GM12892 (cell line): ENCODE data around the gene FADS6.

Source experiments
- POLR2A ChIP-seq: IDR thresholded peaks from 2 replicates; pipeline ENCODE4 v1.6.1; 2011; ENCODE audit warnings: low read depth, low read length, control low read depth
- POLR2AphosphoS5 ChIP-seq: IDR thresholded peaks from 2 replicates; pipeline ENCODE4 v1.6.1; 2011; ENCODE audit warnings: low read depth, low read length, control low read depth

- TF ChIP-seq POLR2AphosphoS5 (no peak), POLR2A (no peak)
These were observed 13.6 kb upstream of the FADS6 start for GRCh38 chr17:74907012-74907411.
